GM23338 (cell line): ENCODE results near the gene EIF2A. TPM values are rescaled to one million over a fixed set of nuclear protein-coding genes. Genes with fewer than 3 reads are reported as not detected.

Source experiments
- ATAC-seq: fragments of 200-7000 bp; cut with Tn5 transposase; 3 replicates; pipeline ENCODE4 v1.9.1; 2020
- DNase-seq: peaks from one replicate; pipeline ENCODE4 v3.0.0-alpha.2; 2015; ENCODE audit warnings: low spot score
- H2AFZ ChIP-seq: fragments of 200-600 bp; sonication (generic); 2 replicates; pipeline ENCODE4 v1.8.0; 2016; ENCODE audit warnings: antibody characterized with exemption, mild to moderate bottlenecking, moderate library complexity
- H3F3A ChIP-seq: fragments of 200-600 bp; sonication (generic); replicated peaks from 2 replicates; pipeline ENCODE4 v1.8.0; 2017; ENCODE audit warnings: antibody characterized with exemption, mixed run types, low read depth
- H3K27ac ChIP-seq: fragments of 200-600 bp; sonication (generic); 2 replicates; pipeline ENCODE4 v1.6.1; 2016; ENCODE audit warnings: low read depth
- H3K27me3 ChIP-seq: fragments of 200-600 bp; sonication (generic); 2 replicates; pipeline ENCODE4 v1.8.0; 2016; ENCODE audit warnings: mild to moderate bottlenecking, mixed run types, moderate library complexity; ENCODE audit not compliant: insufficient read depth
- H3K36me3 ChIP-seq: fragments of 200-600 bp; sonication (generic); 2 replicates; pipeline ENCODE4 v1.8.0; 2016; ENCODE audit warnings: mild to moderate bottlenecking; ENCODE audit not compliant: insufficient read depth
- H3K4me1 ChIP-seq: fragments of 200-600 bp; sonication (generic); 2 replicates; pipeline ENCODE4 v1.8.0; 2016; ENCODE audit warnings: mild to moderate bottlenecking, moderate library complexity; ENCODE audit not compliant: insufficient read depth
- H3K4me2 ChIP-seq: fragments of 200-600 bp; sonication (generic); 2 replicates; pipeline ENCODE4 v1.7.1; 2017; ENCODE audit warnings: mixed run types
- H3K4me3 ChIP-seq: fragments of 200-600 bp; sonication (generic); 2 replicates; pipeline ENCODE4 v1.6.1; 2016; ENCODE audit warnings: mixed run types
- H3K79me2 ChIP-seq: fragments of 200-600 bp; sonication (generic); replicated peaks from 2 replicates; pipeline ENCODE4 v1.8.0; 2017; ENCODE audit warnings: mild to moderate bottlenecking; ENCODE audit not compliant: insufficient read depth
- H3K9me2 ChIP-seq: fragments of 200-600 bp; sonication (generic); 2 replicates; pipeline ENCODE4 v1.8.0; 2017; ENCODE audit not compliant: insufficient read depth
- H4K20me1 ChIP-seq: fragments of 200-600 bp; sonication (generic); replicated peaks from 2 replicates; pipeline ENCODE4 v1.8.0; 2017; ENCODE audit warnings: mild to moderate bottlenecking; ENCODE audit not compliant: insufficient read depth
- H3K27ac Mint-ChIP-seq: 2 replicates; pipeline ENCODE4 v1.8.0; 2020; ENCODE audit warnings: inconsistent platforms, mild to moderate bottlenecking, moderate library complexity, mixed read lengths
- H3K27me3 Mint-ChIP-seq: 3 replicates; pipeline ENCODE4 v1.8.0; 2022; ENCODE audit warnings: low read depth, mild to moderate bottlenecking, moderate library complexity, mixed read lengths, inconsistent platforms; ENCODE audit not compliant: insufficient read depth, poor library complexity
- H3K36me3 Mint-ChIP-seq: 3 replicates; pipeline ENCODE4 v1.8.0; 2021; ENCODE audit warnings: low read depth, mild to moderate bottlenecking, inconsistent platforms, moderate library complexity, mixed read lengths
- H3K4me1 Mint-ChIP-seq: 3 replicates; pipeline ENCODE4 v1.8.0; 2020; ENCODE audit warnings: mild to moderate bottlenecking, inconsistent platforms, mixed read lengths
- H3K4me3 Mint-ChIP-seq: 3 replicates; pipeline ENCODE4 v1.8.0; 2021; ENCODE audit warnings: moderate library complexity, mild to moderate bottlenecking, inconsistent platforms, mixed read lengths
- H3K9me3 Mint-ChIP-seq: 3 replicates; pipeline ENCODE4 v1.8.0; 2020; ENCODE audit warnings: moderate library complexity, mild to moderate bottlenecking, inconsistent platforms, mixed read lengths
- CREB1 ChIP-seq: fragments of 250-450 bp; sonication (Bioruptor Pico); IDR thresholded peaks from 2 replicates; pipeline ENCODE4 v1.5.0; 2020; ENCODE audit warnings: low read depth, mild to moderate bottlenecking, moderate library complexity
- EZH2 ChIP-seq: fragments of 200-600 bp; sonication (generic); IDR thresholded peaks from one replicate; pipeline ENCODE4 v1.8.0; 2017; ENCODE audit warnings: antibody characterized with exemption, mild to moderate bottlenecking, low read depth; ENCODE audit not compliant: unreplicated experiment
- JUNB ChIP-seq: IDR thresholded peaks from one replicate; pipeline ENCODE4 v1.6.1; 2016; ENCODE audit warnings: antibody characterized with exemption; ENCODE audit not compliant: unreplicated experiment
- NANOG ChIP-seq: IDR thresholded peaks from 2 replicates; pipeline ENCODE4 v1.6.1; 2016; ENCODE audit warnings: antibody characterized with exemption, borderline replicate concordance
- POLR2AphosphoS5 ChIP-seq: IDR thresholded peaks from 2 replicates; pipeline ENCODE4 v1.6.1; 2016; ENCODE audit warnings: antibody characterized with exemption, low read depth
- STAT1 ChIP-seq: IDR thresholded peaks from one replicate; pipeline ENCODE4 v1.6.1; 2016; ENCODE audit warnings: antibody characterized with exemption; ENCODE audit not compliant: unreplicated experiment
- ZNF114 ChIP-seq: fragments of 250-450 bp; sonication (Bioruptor Pico); IDR thresholded peaks from 2 replicates; pipeline ENCODE4 v1.5.0; 2020; ENCODE audit warnings: mild to moderate bottlenecking, moderate library complexity
- ZNF331 ChIP-seq: fragments of 250-450 bp; sonication (Bioruptor Pico); IDR thresholded peaks from 2 replicates; pipeline ENCODE4 v1.5.0; 2020; ENCODE audit warnings: low read depth, mild to moderate bottlenecking, moderate library complexity
- ZNF462 ChIP-seq: fragments of 250-450 bp; sonication (Bioruptor Pico); IDR thresholded peaks from 2 replicates; pipeline ENCODE4 v1.5.0; 2020; ENCODE audit warnings: mild to moderate bottlenecking, moderate library complexity
- polyA plus RNA-seq: library from polyadenylated mRNA; unstranded; fragments of >200 nt; fragmentation: Nextera tagmentation; extraction: Ambion mirVana; gene quantifications from 2 replicates; pipeline ENCODE4 v1.2.1, GENCODE V29; 2016
- total RNA-seq: library from RNA; depleted of rRNA; stranded (reverse); fragments of >200 nt; shearing (Covaris generic); gene quantifications from 2 replicates; pipeline ENCODE4 v1.2.3, GENCODE V29; 2014
- TF ChIP-seq, protein P1 (sequence below): IDR thresholded peaks from one replicate; pipeline ENCODE4 v1.6.1; 2018; ENCODE audit warnings: antibody characterized with exemption; ENCODE audit not compliant: unreplicated experiment

The EIF2A gene
- total and polyA plus RNA-seq, 2 experiments from 2014 or later, result 95.2 to 153 TPM

DNA sequence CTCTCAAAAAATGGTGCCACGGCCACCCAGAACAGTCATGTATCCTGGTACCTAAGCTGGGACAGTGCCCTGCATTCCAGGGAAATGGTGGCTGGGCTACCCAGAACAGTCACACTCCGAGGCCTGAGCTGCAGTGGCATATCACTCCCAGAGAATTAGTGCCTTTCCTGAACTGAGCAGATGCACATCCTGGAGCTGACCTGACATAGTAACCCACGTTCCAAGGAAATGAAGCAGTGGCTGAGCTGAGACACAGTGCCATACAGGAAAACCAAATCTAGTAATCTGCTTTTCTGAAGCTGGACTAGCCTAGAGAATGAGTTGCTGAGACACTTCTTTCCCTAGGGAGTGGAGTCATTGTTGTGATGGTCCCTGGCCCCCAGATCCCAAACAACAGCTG is 42.1 kb upstream of the EIF2A start (continued):
- TF ChIP-seq ZNF462 (CRISPR knock-in tag) (no peak), JUNB (no peak), CREB1 (CRISPR knock-in tag) (no peak), POLR2AphosphoS5 (no peak)
- TF ChIP-seq, protein P1, sequence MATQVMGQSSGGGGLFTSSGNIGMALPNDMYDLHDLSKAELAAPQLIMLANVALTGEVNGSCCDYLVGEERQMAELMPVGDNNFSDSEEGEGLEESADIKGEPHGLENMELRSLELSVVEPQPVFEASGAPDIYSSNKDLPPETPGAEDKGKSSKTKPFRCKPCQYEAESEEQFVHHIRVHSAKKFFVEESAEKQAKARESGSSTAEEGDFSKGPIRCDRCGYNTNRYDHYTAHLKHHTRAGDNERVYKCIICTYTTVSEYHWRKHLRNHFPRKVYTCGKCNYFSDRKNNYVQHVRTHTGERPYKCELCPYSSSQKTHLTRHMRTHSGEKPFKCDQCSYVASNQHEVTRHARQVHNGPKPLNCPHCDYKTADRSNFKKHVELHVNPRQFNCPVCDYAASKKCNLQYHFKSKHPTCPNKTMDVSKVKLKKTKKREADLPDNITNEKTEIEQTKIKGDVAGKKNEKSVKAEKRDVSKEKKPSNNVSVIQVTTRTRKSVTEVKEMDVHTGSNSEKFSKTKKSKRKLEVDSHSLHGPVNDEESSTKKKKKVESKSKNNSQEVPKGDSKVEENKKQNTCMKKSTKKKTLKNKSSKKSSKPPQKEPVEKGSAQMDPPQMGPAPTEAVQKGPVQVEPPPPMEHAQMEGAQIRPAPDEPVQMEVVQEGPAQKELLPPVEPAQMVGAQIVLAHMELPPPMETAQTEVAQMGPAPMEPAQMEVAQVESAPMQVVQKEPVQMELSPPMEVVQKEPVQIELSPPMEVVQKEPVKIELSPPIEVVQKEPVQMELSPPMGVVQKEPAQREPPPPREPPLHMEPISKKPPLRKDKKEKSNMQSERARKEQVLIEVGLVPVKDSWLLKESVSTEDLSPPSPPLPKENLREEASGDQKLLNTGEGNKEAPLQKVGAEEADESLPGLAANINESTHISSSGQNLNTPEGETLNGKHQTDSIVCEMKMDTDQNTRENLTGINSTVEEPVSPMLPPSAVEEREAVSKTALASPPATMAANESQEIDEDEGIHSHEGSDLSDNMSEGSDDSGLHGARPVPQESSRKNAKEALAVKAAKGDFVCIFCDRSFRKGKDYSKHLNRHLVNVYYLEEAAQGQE, result no peak

DNA sequence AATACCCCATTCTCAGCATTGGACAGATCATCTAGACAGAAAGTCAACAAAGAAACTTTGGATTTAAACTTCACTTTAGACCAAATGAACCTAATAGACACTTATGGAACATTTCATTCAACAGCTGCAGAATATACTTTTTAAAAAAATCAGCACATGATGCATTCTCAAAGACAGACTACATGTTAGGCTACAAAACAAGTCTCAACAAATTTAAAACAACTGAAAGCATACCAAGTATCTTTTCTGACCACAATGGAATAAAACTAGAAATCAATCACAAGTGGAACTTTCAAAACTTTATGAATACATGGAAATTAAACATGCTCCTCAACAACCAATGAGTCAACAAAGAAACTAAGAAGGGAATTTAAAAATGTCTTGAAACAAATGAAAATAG is 38.2 kb upstream of the EIF2A start:
- ATAC-seq (no peak), DNase-seq (no peak)
- H3K4me1 Mint-ChIP-seq, result peaks cover 24% of the 10 kb centered on the region
- no peaks in the 10 kb centered on the region for H3K36me3 ChIP-seq
- H3F3A ChIP-seq, result no peaks in the 10 kb centered on the region
- H3K4me3 ChIP-seq, result no peak overlapping the region
- H2AFZ ChIP-seq, result no peak overlapping the region
- H3K27me3 ChIP-seq, result no peaks in the 10 kb centered on the region
- H4K20me1 ChIP-seq, result no peaks in the 10 kb centered on the region
- H3K27me3 Mint-ChIP-seq, result peaks cover 6% of the 10 kb centered on the region
- H3K79me2 ChIP-seq, result no peaks in the 10 kb centered on the region
- H3K4me1 ChIP-seq, result peaks cover 23% of the 10 kb centered on the region
- H3K4me3 Mint-ChIP-seq, result no peak overlapping the region
- H3K27ac ChIP-seq, result no peak overlapping the region
- H3K27ac Mint-ChIP-seq, result no peak overlapping the region
- no peaks in the 10 kb centered on the region for H3K9me2 ChIP-seq
- peaks cover 3% of the 10 kb centered on the region; the same call in 1 of the 3 replicates for H3K36me3 Mint-ChIP-seq
- H3K9me3 Mint-ChIP-seq, result peaks cover 3% of the 10 kb centered on the region; the same call in 1 of the 3 replicates
- no peak overlapping the region for H3K4me2 ChIP-seq
- no peak for TF ChIP-seq JUNB
- TF ChIP-seq STAT1, result no peak
- TF ChIP-seq NANOG, result no peak
- no peak for TF ChIP-seq ZNF114
- TF ChIP-seq, protein P1, result no peak
- no peak for TF ChIP-seq ZNF331 (CRISPR knock-in tag)
- TF ChIP-seq EZH2, result no peak
